C4-2B (cell line): ENCODE data around the gene SNAPC4.

Experiments used
- ZFX ChIP-seq: fragments of 450-650 bp; IDR thresholded peaks from 2 replicates; pipeline ENCODE4 v1.6.1; 2017
- TF ChIP-seq, protein P1 (sequence below): fragments of 450-650 bp; conservative IDR thresholded peaks from 2 replicates; pipeline ENCODE4 v1.5.1; 2017; ENCODE audit warnings: mild to moderate bottlenecking

DNA sequence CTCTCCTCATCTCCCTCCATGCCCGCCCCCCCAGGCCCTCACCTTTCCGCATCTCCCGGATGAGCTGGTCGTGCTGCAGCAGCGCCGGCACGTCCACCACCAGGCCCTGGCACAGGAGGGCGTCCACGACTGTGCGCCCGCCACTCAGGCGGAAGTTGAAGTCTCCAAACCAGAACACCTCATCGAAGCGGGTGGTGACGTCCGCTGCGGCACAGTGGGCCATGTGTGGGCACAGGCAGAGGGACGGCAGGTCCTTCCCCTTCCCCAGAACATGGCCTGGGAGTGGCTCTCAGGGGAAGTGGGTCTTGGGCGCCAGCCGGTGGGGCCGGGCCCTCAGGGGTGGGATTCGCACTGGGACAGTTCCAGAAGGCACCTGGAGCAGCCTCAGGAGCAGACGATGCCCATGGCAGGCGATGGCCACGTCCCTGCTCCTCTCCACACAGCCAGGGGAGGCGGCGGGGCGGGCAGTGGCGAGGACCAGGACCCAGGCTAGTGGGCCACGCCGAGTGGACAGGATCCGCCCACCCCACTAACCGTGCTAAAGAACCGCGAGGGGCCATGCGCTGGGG, 31.9 kb upstream of the SNAPC4 start:
- TF ChIP-seq, protein P1, sequence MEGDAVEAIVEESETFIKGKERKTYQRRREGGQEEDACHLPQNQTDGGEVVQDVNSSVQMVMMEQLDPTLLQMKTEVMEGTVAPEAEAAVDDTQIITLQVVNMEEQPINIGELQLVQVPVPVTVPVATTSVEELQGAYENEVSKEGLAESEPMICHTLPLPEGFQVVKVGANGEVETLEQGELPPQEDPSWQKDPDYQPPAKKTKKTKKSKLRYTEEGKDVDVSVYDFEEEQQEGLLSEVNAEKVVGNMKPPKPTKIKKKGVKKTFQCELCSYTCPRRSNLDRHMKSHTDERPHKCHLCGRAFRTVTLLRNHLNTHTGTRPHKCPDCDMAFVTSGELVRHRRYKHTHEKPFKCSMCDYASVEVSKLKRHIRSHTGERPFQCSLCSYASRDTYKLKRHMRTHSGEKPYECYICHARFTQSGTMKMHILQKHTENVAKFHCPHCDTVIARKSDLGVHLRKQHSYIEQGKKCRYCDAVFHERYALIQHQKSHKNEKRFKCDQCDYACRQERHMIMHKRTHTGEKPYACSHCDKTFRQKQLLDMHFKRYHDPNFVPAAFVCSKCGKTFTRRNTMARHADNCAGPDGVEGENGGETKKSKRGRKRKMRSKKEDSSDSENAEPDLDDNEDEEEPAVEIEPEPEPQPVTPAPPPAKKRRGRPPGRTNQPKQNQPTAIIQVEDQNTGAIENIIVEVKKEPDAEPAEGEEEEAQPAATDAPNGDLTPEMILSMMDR: no peak
- no peak for TF ChIP-seq ZFX
